HepG2 (cell line): ENCODE measurements around the gene TSACC. TPM values are rescaled to one million over a fixed set of nuclear protein-coding genes. Genes with fewer than 3 reads are reported as not detected.

Experiments used
- ASH2L ChIP-seq: fragments of 300-600, 200-600 bp; sonication (generic); IDR thresholded peaks from 2 replicates; pipeline ENCODE4 v1.7.0; 2017; ENCODE audit warnings: low read depth, mild to moderate bottlenecking, moderate library complexity, mixed read lengths, low read length; ENCODE audit not compliant: insufficient read length
- KAT8 ChIP-seq: IDR thresholded peaks from 2 replicates; pipeline ENCODE4 v1.6.1; 2016; ENCODE audit warnings: missing genetic modification reagents, missing compliant biosample characterization
- MED13 ChIP-seq: sonication (generic); formaldehyde crosslinking; IDR thresholded peaks from 2 replicates; pipeline ENCODE4 v1.5.0; 2020; ENCODE audit warnings: missing genetic modification reagents
- MTF2 ChIP-seq: sonication (generic); formaldehyde crosslinking; IDR thresholded peaks from 2 replicates; pipeline ENCODE4 v1.5.0; 2020; ENCODE audit warnings: missing genetic modification reagents, borderline replicate concordance
- PHF21A ChIP-seq: sonication (generic); formaldehyde crosslinking; IDR thresholded peaks from 2 replicates; pipeline ENCODE4 v1.5.0; 2020; ENCODE audit warnings: mild to moderate bottlenecking, missing genetic modification reagents
- RAD51 ChIP-seq: fragments of 450-650 bp; IDR thresholded peaks from 2 replicates; pipeline ENCODE4 v1.6.1; 2016; ENCODE audit warnings: borderline replicate concordance
- RBFOX2 ChIP-seq: fragments of 200-400 bp; formaldehyde crosslinking; IDR thresholded peaks from 2 replicates; pipeline ENCODE4 v1.6.1; 2017; ENCODE audit warnings: low read depth, mild to moderate bottlenecking, low read length
- SIN3B ChIP-seq: fragments of 150-350 bp; IDR thresholded peaks from 2 replicates; pipeline ENCODE4 v1.6.1; 2014; ENCODE audit warnings: low read length
- ZNF607 ChIP-seq: sonication (generic); formaldehyde crosslinking; IDR thresholded peaks from 2 replicates; pipeline ENCODE4 v1.5.1; 2020; ENCODE audit warnings: missing genetic modification reagents, mild to moderate bottlenecking, borderline replicate concordance
- ZNF766 ChIP-seq: sonication (generic); formaldehyde crosslinking; IDR thresholded peaks from 2 replicates; pipeline ENCODE4 v1.5.0; 2020; ENCODE audit warnings: missing genetic modification reagents, borderline replicate concordance
- ZNF788 ChIP-seq: sonication (generic); formaldehyde crosslinking; IDR thresholded peaks from 2 replicates; pipeline ENCODE4 v1.5.0; 2020; ENCODE audit warnings: mild to moderate bottlenecking, missing genetic modification reagents, borderline replicate concordance
- polyA plus RNA-seq, 8 experiments: library from polyadenylated mRNA; depleted of rRNA in 3 of 8; stranded (reverse) in 7 of 8; unstranded in 1 of 8; fragments of >200 nt; fragmentation: Illumina TruSeq in 4 of 8; extraction: Trizol in 4 of 8; gene quantifications; 2 replicates each; pipeline versions ENCODE4 v1.2.1 to v1.2.3, GENCODE V29; 2011 to 2016; ENCODE audit warnings: low read depth in 4 of 8, missing spikeins in 1 of 8, mixed read lengths in 1 of 8; ENCODE audit not compliant: insufficient read depth in 1 of 8
- total RNA-seq, 5 experiments: library from RNA; depleted of rRNA; stranded (reverse); fragments of >200 nt; fragmentation: Illumina TruSeq; extraction: Trizol; gene quantifications; 2 replicates each; pipeline ENCODE4 v1.2.3, GENCODE V29; 2016; ENCODE audit warnings: low read depth in 1 of 5
- TF ChIP-seq, protein P1 (sequence below): sonication (generic); formaldehyde crosslinking; IDR thresholded peaks from 2 replicates; pipeline ENCODE4 v1.4.0; 2020; ENCODE audit warnings: missing genetic modification reagents
- TF ChIP-seq, protein P2 (sequence below): sonication (generic); formaldehyde crosslinking; IDR thresholded peaks from 2 replicates; pipeline ENCODE4 v1.4.0; 2020; ENCODE audit warnings: missing genetic modification reagents
- TF ChIP-seq, protein P3 (sequence below), 2 experiments: fragments of 450-650 bp in 1 of 2; sonication (generic) in 1 of 2; formaldehyde crosslinking in 1 of 2; IDR thresholded peaks; 2 replicates each; pipeline versions ENCODE4 v1.6.1 to v1.8.0; 2016 to 2022; ENCODE audit warnings: antibody characterized with exemption in 1 of 2, mild to moderate bottlenecking in 1 of 2, missing genetic modification reagents in 1 of 2

Gene TSACC
- total and polyA plus RNA-seq, 2 of the 13 experiments (the other 11 are each of a cell fraction or from before 2014, with no cell fraction given): 1.5 to 2.6 TPM

DNA sequence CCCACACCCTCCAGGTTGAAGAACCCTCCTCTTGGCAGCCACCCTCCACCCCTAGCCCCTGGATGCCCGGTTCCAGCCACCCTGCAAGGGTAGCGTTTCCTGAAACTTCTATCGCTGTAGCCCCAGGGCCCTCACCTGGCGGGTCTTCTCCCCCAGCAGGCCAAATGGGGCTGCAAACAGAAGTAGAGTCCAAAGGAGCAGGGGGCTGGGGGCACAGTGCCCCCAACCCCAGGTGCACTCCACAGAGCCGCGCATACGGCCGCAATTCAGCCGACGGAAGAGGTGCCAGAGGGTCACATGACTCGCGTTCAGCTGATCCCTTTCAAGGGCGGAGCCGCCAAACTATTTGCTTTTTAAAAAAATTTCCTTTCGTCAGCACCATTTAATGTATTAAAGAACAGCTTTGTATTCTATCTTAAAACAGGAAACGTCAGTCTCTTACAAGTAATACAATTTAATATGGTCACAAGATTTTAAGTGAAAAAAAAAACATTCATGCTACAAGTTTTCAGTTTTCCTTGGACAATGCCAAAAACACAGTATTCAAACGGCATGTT is 42.9 kb upstream of the TSACC start, which contains the start of gene GLMP (continued):
- TF ChIP-seq KAT8 (CRISPR knock-in tag): peak; percentile 95
- TF ChIP-seq ZNF607: no peak
- peak; percentile 79; the same call in 1 of the 2 replicates for TF ChIP-seq SIN3B
- TF ChIP-seq RAD51: peak; percentile 88
- peak; percentile 25; the same call in 1 of the 2 replicates for TF ChIP-seq PHF21A (CRISPR knock-in tag)
- TF ChIP-seq MTF2 (CRISPR knock-in tag): no peak
- 0 out of 2 replicates have a peak, but pooled peaks have one; percentile 33 for TF ChIP-seq MED13 (CRISPR knock-in tag)
- TF ChIP-seq RBFOX2: peak; percentile 67
- TF ChIP-seq ZNF766 (CRISPR knock-in tag): 0 out of 2 replicates have a peak, but pooled peaks have one; percentile 49
- TF ChIP-seq, protein P1, sequence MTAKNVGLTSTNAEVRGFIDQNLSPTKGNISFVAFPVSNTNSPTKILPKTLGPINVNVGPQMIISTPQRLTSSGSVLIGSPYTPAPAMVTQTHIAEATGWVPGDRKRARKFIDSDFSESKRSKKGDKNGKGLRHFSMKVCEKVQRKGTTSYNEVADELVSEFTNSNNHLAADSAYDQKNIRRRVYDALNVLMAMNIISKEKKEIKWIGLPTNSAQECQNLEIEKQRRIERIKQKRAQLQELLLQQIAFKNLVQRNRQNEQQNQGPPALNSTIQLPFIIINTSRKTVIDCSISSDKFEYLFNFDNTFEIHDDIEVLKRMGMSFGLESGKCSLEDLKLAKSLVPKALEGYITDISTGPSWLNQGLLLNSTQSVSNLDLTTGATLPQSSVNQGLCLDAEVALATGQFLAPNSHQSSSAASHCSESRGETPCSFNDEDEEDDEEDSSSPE (CRISPR knock-in tag): 0 out of 2 replicates have a peak, but pooled peaks have one; percentile 39
- TF ChIP-seq ASH2L: peak; percentile 38
- TF ChIP-seq, protein P2, sequence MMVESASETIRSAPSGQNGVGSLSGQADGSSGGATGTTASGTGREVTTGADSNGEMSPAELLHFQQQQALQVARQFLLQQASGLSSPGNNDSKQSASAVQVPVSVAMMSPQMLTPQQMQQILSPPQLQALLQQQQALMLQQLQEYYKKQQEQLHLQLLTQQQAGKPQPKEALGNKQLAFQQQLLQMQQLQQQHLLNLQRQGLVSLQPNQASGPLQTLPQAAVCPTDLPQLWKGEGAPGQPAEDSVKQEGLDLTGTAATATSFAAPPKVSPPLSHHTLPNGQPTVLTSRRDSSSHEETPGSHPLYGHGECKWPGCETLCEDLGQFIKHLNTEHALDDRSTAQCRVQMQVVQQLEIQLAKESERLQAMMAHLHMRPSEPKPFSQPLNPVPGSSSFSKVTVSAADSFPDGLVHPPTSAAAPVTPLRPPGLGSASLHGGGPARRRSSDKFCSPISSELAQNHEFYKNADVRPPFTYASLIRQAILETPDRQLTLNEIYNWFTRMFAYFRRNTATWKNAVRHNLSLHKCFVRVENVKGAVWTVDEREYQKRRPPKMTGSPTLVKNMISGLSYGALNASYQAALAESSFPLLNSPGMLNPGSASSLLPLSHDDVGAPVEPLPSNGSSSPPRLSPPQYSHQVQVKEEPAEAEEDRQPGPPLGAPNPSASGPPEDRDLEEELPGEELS (CRISPR knock-in tag): 0 out of 2 replicates have a peak, but pooled peaks have one; percentile 9
- TF ChIP-seq ZNF788: peak; percentile 55; the same call in 1 of the 2 replicates
- TF ChIP-seq, protein P3, sequence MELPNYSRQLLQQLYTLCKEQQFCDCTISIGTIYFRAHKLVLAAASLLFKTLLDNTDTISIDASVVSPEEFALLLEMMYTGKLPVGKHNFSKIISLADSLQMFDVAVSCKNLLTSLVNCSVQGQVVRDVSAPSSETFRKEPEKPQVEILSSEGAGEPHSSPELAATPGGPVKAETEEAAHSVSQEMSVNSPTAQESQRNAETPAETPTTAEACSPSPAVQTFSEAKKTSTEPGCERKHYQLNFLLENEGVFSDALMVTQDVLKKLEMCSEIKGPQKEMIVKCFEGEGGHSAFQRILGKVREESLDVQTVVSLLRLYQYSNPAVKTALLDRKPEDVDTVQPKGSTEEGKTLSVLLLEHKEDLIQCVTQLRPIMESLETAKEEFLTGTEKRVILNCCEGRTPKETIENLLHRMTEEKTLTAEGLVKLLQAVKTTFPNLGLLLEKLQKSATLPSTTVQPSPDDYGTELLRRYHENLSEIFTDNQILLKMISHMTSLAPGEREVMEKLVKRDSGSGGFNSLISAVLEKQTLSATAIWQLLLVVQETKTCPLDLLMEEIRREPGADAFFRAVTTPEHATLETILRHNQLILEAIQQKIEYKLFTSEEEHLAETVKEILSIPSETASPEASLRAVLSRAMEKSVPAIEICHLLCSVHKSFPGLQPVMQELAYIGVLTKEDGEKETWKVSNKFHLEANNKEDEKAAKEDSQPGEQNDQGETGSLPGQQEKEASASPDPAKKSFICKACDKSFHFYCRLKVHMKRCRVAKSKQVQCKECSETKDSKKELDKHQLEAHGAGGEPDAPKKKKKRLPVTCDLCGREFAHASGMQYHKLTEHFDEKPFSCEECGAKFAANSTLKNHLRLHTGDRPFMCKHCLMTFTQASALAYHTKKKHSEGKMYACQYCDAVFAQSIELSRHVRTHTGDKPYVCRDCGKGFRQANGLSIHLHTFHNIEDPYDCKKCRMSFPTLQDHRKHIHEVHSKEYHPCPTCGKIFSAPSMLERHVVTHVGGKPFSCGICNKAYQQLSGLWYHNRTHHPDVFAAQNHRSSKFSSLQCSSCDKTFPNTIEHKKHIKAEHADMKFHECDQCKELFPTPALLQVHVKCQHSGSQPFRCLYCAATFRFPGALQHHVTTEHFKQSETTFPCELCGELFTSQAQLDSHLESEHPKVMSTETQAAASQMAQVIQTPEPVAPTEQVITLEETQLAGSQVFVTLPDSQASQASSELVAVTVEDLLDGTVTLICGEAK (IDR thresholded peaks at IDR 0.05): no peak
- TF ChIP-seq, protein P3 (CRISPR knock-in tag; IDR thresholded peaks at IDR 0.05): peak; percentile 58; the same call in 1 of the 2 replicates
